DMS153 (cell line): ENCODE data around the gene PRAF2.

Source experiments
- DNase-seq: peaks from one replicate; lab custom pipeline; 2025; lab: John Stamatoyannopoulos, UW

PRAF2 gene

DNA sequence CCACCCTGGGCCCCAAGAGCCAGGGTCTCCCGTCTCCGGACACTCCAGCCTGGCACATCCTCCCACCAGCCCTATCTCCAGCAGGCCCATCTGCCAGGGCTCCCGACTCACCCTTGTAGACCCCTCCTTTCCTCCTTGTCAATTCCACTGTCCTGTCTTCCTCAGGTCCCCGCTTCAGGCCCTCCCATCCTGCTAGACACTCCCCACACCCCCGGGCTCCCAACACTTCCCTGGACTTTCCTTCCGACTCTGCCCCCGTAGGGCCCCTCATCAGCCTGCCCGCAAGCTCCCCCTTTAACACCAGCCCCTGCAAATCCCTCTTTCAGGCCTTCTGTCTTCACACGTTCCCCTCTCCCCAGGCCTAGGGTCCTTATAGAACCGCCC is 1.1 kb downstream of the PRAF2 start:
- no peak for DNase-seq

DNA sequence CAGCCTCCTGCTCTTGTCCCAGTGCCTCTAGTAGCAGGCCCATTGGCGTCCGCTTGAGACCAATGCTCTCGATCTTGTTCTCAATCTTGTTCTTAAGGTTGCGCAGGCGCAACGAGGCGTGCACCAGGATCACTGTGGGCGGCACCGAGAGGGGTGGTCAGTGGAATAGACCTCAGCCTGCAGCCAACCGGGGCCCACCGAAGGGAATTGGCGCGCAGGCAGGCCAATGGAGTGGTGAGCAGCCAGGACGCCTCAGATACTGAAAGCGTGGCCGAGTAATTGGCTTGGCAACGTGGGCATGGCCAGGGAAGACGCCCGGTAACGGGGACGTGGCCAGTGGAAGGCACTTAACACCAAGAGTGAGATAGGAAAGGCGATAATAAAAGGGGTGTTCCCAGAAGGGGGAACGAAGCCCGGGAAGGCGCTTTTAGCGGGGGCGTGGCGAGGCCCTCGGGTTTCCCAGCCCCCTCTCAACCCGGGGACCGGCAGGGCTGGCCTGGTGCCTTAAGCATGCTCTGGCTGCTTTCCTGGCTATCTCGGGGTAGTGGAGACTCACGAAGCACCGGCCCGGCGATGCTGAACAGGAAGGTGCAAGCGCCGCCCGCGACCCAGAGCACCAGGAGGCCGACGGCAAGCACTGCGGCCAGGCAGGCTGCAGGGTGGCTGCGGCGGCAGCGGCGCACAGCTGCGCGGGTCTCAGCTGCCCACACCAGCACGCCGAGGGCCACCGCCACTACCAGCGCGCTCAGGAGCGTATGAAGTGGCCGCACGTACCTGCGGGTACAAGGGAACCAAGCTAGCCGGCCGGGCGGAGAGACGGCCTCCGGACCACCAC is 1.7 kb downstream of the PRAF2 start:
- DNase-seq = no peak

DNA sequence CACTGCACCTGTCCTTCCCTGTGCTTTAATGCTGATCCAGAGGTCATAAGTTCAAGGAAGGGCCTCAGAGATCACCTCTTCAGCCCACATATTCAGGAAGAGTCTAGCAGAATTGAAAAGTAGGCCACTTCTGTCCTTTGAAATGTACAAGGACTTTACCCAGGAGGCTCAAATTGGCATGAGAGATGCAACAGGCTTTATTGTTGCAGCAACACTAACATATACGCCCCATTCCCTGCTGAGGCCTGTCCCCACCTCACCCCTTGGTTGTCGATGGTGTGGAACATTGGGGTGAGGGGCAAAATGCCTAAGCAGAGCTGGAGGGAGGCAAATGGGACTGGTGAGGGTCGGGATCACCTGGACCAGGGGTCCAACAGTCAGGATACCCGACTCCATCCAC is 2.8 kb downstream of the PRAF2 start:
- DNase-seq = no peak

DNA sequence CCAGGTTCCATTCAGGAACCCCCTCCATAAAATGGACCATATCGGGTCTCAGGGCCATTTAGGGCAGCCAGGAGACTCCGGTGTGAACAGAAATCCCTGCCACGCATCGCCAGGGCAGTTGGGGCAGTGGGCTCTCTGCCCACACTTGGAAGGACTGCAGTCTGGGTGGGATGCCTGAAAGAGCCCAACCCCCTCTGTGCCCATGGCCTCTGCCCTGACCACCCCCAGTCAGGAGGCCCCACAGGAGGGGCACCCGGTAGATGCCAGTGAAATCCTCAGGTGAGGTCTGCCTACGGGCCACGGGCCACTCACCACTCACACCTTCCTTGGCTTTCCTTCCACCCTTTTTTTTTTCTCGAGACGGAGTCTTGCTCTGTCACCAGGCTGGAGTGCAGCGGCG is 4.8 kb downstream of the PRAF2 start:
- DNase-seq = no peak

DNA sequence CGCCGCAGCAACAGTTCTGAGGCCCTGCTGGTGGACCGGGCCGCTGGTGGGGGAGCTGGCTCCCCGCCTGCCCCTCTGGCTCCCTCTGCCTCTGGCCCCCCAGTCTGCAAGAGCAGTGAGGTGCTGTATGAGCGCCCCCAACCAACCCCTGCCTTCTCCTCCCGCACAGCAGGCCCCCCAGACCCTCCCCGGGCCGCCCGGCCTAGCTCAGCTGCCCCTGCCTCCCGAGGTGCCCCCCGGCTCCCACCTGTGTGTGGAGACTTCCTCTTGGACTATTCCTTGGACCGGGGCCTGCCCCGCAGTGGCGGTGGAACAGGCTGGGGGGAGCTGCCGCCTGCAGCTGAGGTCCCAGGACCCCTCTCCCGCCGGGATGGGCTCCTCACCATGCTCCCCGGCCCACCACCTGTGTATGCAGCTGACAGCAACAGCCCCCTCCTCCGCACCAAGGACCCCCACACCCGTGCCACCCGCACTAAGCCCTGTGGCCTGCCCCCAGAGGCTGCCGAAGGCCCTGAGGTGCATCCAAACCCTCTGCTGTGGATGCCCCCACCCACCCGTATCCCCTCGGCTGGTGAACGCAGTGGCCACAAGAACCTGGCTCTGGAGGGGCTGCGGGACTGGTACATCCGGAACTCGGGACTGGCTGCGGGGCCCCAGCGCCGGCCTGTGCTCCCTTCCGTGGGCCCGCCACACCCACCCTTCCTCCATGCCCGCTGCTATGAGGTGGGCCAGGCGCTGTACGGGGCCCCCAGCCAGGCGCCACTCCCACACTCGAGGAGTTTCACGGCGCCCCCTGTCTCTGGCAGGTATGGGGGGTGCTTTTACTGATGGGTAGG is 6.3 kb downstream of the PRAF2 start:
- no peak for DNase-seq

DNA sequence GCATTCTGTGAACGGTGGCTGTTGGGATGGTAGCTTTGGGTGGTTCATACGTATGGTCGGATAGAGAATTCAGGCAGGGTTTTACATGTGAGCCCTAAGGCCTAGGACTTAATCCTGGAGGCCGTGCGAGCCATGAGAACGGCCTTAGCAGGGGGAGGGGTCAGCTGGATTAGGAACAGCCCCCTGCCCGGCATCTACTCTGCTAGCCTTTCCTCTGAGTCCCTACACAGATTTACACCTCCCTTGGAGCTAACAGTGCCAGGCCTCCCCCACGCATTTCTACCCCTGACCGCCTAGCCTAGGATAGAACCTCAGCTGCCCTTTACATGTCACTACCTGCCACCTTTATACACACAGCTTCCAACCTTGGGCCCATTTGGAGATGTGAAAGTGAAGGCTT is 7.1 kb downstream of the PRAF2 start:
- DNase-seq = no peak

DNA sequence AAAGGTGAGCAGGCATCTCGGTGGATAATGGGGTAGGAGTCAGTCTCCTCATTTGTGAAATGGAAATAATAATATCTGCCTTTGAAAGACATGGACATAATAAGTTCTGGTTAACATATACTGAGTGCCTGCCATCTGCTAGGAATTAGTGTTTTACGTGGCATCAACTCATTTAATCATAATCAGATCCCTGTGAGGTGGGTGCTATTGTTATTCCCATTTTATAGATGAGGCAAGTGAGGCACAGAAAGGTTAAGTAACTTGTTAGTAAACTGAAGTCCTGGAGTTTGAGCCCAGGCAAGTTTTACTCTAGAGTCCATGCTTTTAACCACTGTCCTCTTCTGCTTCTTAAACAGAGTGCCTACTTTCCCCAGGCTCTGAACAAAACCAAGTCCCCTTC is 7.5 kb downstream of the PRAF2 start:
- DNase-seq = no peak

DNA sequence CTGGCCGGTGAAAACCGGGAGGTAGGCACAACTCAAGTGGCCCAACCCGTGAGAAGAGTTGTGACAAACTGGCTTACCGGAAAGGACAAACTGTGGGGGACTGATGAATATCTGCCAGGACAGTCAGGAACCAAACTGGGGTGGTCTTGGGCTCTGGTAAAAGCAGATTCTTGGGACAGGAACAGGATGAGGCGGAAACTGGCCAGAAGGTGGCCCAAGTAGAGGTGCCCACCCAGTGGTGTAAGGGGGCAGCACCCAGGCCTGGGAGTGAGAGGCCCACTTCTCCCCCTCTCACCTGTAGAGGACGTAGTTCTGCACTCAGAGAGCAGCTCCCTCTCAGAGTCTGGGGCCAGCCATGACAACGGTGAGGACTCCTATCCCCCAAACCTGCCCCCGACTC is 9.1 kb downstream of the PRAF2 start:
- no peak for DNase-seq

DNA sequence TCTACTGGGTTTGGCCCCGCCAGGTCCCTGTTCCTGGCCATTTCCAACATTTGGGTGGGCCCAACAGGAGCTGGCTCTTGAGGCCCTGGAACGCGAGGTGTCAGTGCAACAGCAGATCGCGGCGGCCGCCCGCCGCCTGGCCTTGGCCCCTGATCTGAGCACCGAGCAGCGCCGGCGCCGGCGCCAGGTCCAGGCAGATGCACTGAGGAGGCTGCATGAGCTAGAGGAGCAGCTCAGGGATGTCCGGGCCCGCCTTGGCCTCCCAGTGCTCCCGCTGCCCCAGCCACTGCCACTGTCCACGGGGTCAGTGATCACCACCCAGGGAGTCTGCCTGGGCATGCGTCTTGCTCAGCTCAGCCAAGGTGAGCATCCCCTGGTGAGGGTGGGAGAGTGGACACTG is 9.5 kb downstream of the PRAF2 start:
- DNase-seq = no peak

DNA sequence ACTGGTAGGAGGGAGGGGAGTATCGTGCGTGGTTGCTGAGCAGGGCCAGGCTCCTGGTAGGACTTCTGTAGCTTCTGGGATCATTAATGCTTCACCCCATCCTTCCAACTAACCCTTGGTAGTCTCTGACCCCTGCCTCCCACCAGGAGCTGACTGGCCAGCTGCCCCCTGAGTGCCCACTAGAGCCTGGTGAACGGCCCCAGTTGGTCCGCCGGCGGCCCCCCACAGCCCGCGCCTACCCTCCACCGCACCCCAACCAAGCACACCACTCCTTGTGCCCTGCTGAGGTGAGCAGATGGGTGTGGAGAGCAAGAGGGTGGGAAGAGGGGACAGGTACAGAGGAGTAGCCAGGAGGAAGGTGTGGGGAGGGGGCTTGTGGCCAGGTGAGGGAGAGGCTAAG is 10.1 kb downstream of the PRAF2 start:
- no peak for DNase-seq

DNA sequence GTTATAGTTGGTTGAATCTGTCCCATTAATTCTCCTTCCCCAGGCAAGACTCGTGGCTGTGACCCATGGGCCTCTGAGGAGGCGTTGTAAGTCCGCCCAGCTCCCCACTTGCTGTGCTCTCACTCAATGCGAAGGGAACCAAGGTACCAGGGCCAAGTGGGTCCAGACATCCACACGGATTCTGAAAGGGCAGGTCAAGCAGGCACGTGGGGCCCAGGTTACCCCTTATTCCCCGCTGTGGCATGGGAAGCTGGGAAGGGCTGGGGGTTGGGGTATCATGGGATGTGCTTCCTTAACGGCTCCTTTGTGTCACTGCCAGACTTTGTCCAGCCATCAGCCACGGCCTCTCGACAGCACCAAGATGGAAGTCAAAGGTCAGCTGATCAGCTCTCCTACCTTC is 11.9 kb downstream of the PRAF2 start:
- no peak for DNase-seq

DNA sequence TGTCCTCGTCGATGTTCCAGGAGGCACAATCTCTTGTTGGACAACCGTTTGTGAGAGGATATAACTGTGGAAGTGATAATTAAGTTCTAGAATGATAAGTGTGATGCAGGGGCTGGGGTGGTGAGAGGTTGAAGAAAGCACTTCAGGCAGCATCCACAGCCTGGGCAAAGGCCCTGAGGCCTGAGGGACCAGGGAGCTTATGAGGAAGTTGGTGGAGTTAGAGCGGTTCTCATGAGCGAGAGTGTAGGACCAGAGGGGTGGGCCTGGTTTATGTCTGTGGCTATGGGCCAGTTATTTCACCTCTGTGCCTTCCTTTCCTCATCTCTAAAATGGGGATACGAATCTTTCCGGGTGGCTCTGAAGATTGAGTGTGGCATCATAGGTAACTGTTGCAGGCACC is 12.3 kb downstream of the PRAF2 start:
- DNase-seq = no peak

DNA sequence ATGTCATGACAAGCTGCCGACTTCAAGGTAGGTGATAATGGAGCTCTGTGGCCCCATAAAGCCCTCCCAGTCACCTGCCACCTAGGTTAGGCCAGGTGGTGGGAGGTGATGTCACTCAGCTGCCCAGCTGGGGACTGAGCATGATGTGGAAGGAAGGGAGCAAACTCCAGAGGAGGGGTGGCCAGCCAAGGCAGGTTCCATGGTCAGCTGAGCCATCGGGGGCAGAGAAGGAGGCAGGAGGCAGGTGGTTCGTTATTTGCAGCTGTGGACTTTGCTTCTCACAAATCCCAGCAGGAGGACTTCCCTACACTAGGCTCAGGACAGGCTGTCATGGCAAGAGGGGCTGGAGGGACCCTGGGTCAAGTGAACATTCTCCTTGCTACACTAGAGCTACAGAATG is 12.9 kb downstream of the PRAF2 start:
- DNase-seq = no peak

DNA sequence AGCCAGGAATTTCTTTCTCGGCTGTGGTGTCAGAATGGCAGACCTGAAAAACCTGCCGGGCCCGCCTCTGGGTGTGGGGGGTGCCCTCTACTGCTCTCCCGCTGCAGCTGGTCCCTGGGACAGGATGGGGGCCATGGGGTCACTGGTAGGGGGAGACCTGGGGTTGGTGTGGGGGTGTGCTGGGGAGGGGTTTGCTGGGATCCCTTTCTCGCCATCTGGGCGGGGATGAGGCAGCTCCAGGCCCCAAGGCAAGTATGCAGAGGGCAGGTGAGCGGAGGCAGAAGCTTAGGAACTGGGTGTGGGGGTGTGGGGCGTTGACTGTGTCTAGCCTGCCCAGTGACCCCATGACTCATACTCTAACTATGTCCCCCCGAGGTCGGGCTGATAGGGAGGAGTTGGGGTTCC is 14.1 kb downstream of the PRAF2 start:
- no peak for DNase-seq

DNA sequence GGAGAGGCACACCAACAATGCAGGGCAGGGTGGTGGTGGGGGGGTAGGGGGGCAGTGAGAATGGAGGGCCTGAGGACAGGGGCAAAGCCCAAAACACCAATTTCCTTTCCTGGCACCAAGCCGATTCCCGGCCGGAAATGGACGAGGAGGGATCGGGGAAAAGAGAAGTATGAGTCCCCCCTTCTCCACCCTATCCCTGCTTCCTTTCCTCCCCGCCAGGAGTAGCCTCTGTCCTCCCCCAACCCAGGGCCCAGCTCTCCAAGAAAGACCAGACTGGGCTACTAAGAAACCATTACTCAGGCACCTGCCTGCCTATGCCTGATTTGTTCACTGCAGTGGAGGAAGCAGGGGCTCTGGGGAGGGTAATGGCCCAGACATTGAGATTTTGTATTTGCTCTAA is 14.6 kb downstream of the PRAF2 start:
- no peak for DNase-seq

DNA sequence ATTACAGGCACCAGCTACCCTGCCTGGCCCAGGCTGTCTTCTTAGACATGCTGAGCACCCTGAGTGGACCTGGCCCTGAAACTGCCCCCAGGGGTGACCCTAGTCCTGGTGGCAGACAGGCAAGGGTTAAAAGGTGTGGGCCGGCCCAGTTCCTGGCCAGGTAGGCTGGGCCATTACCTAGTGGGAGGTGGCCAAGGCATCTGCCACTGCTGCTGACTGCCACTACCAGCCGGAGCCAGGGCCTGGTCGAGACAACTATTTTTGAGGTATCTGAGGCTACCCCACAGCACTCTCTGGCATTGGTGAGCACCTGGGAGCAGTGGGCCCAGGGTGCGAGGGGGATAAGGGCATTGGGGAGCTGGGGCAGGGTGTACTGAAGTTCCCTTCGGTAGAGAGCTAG is 15.0 kb downstream of the PRAF2 start, which contains the start of gene CCDC120:
Gene CCDC120, plus strand, starts transcription at position 206 of the 400 bp plus-strand sequence. CDS start 3,043 bp downstream, outside the sequence.
- peak; percentile 2 for DNase-seq

DNA sequence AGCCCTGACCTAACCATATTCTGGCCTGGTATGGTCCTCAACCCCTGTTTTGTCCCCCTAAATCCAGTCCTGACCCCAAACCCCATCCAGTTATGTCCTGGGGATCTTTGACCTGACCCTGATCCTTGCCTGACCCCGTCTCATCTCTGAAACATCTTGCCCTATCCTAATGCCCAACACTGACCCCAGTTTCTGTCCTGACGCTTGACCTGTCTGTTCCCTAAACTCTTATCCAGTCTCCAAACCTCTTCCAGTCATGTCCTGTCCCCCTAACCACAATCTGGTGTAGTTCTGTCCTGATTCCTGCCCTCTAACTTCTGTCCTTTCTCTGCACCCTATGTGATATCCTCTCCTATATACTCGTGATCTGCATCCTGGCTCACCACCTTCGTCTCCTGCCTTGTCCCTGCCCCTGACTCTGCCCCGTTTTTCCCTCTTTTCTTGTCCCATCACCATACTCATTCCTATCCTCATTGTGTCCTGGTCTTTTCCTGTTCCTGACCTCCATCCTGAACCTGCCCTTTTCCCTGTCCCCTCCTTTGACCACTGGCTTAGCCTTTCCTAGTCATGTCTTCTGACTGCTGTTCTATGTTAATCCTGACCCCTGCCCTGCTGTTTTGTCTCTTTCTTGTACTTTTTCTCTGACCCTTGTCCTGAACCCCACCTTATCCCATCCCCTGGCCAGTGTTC is 19.6 kb downstream of the PRAF2 start:
- no peak for DNase-seq

DNA sequence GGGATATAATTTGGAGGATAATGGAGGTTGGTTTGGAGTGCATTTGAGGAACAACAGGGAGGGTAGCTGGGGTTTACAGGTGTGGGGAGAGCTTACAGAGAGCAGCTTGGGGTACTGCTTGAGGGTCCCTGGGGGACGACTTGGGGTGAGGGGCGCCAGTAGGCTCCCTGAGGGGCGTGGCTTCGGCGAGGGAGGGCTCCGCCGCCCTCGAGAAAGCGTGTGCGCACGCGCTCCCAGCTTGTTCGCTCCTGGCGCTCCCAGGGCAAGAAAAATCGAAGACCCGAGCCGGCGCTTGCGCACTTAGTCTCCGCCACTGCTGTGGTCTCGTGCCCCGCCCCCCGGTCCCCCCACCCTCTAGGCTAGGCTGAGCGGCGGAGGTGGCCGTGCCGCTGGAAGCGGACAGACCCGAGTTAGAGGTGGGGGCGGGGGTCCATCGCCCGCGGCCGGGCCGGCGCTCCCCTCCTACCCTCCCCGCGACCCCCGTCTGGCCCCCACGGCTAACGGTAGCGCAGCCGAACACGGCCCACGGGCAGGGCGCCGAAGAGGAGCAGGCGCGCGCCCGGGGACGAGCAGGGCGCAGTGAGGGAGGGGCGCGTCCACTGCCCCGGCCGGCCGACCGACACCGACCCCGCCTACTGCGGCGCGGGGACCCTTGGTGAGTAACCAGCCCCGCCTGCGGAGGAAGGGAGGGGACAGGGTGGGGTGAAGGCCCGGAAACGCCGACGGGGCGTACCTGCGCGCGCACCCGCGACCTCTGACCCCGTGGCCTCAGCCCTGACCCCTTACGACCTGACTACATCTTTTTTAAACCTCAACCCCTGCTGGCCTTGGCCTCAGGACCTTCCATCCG is 20.4 kb downstream of the PRAF2 start:
- peak; percentile 15 for DNase-seq

DNA sequence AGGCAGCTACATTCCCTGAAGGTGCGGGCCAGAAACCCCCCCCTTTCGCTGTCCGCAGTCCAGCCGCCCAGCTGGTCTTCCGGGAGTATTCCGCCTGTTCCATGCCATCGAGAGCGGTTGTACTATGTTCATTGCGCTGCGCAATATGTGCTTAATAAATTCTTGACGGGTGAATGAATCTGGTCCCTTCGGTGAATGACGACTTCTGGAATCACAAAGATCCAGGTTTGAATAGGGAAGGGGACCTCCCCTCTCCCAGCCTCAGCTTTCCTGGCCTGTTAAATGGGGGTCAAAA is 29.9 kb downstream of the PRAF2 start:
- DNase-seq = no peak

DNA sequence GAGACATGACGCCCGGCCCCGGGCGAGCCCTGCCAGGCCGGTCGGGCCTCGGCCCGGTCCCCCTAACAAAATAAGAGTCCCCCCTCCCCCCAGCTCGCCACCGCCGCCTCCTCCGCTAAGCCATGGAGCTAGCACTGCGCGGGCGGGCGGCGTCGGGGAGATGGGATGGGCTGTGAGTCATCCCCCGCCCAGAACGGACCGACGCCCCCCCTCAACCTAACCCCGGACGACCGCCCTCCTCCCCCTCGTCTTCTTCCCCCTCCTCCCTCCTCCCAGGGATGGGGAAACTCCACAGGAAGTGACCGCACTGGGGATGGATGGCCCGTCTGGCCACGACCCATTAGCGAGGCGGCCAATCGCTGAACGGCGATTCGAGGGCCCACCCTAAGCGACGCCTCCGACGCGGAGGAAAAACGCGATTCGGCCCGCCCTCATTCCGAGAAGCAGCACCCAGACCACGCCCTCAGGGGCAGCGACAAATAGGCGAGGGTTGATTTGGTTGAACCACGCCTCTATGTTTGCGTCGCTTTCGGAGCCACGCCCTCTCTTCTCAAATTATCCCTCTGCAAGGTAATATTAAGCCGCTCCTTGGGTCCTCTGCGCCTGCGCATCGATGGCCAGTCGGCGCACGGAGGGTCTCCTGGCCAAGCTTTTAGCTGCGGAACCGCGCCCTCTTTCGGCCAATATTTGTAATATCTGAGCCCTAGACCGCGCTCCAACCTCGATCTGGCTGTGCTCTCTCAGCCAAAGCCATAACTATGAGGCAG is 30.4 kb downstream of the PRAF2 start, which contains the start of gene TFE3:
Gene TFE3, minus strand, starts transcription at position 138 of the 767 bp plus-strand sequence. Its CDS starts 131 bp downstream, at position 7.
- DNase-seq = peak; percentile 97

DNA sequence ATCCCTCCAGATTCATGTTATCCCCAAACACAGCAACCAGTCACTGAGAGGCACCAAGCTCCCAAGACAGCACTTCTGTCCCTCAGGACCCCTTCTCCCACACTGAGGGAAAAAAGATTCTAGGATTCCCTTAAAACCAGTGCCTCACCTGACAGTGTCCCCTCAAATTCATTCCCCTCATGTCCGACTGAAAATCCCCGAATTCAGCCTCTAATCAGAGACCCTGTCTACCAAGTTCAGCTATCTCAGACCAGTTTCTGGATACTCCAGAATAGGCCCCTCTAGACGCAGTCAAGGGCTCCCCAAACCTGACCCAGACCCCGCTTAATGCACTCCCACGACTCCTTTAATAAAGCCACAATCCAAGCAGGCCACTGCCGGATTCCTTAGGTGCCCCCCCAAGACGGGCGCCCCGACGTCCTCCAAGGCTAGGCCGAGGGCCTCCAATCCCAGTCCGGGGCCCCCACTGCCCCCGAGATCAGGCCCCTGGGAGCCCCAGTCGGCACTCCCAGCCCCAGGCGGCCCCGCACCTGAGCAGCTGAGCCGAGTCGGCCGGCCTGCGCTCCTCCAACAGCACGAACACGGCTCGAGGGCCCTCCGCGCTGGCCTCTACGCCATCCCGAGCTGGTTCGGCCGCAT is 31.1 kb downstream of the PRAF2 start:
- DNase-seq = no peak
